H1 (cell line): ENCODE results near the gene APEH. TPM values are rescaled to one million over a fixed set of nuclear protein-coding genes. Genes with fewer than 3 reads are reported as not detected.

Source experiments
- CTCF ChIA-PET: fragments of 300-600 bp; sonication (Branson Sonifier 250); formaldehyde crosslinking; loops from one replicate; lab custom pipeline; 2021; ENCODE audit not compliant: partially characterized antibody; lab: Charles Lee
- POLR2A ChIA-PET: fragments of 300-600 bp; sonication (Branson Sonifier 250); formaldehyde crosslinking; loops from one replicate; lab custom pipeline; 2021; ENCODE audit warnings: inconsistent platforms; ENCODE audit not compliant: partially characterized antibody; lab: Charles Lee
- DNase-seq, 2 experiments: peaks; one replicate each; pipeline versions ENCODE4 v3.0.0 to v3.0.0-alpha.2; 2010 to 2022; ENCODE audit warnings: low spot score in 2 of 2, low read depth in 1 of 2, mixed read lengths in 1 of 2
- FAIRE-seq: peaks from 2 replicates; lab custom pipeline; 2011; peaks lifted over from hg19 to GRCh38; lab: Jason Lieb, UNC
- H2AFZ ChIP-seq: 2 replicates; pipeline ENCODE4 v1.8.1; 2012; ENCODE audit warnings: low read length, inconsistent platforms
- H2AK5ac ChIP-seq: 2 replicates; pipeline ENCODE4 v1.6.1; 2013; ENCODE audit warnings: low read depth, low read length
- H2BK120ac ChIP-seq: replicated peaks from 2 replicates; pipeline ENCODE3; 2013; ENCODE audit warnings: low read depth, low read length, inconsistent platforms
- H2BK12ac ChIP-seq: 2 replicates; pipeline ENCODE4 v1.6.1; 2013; ENCODE audit warnings: low read depth, low read length
- H2BK15ac ChIP-seq: 2 replicates; pipeline ENCODE4 v1.6.1; 2013; ENCODE audit warnings: low read length
- H2BK20ac ChIP-seq: 2 replicates; pipeline ENCODE4 v1.6.1; 2013; ENCODE audit warnings: low read length
- H2BK5ac ChIP-seq: 2 replicates; pipeline ENCODE4 v1.6.1; 2013; ENCODE audit warnings: low read depth, low read length
- H3K14ac ChIP-seq: 2 replicates; pipeline ENCODE4 v1.6.1; 2013; ENCODE audit warnings: inconsistent platforms; ENCODE audit not compliant: insufficient read length
- H3K18ac ChIP-seq: 2 replicates; pipeline ENCODE4 v1.6.1; 2013; ENCODE audit warnings: low read length; ENCODE audit errors: extremely low read depth
- H3K23ac ChIP-seq: 2 replicates; pipeline ENCODE4 v1.6.1; 2013; ENCODE audit warnings: inconsistent platforms; ENCODE audit not compliant: insufficient read length
- H3K23me2 ChIP-seq: 2 replicates; pipeline ENCODE4 v1.6.1; 2013; ENCODE audit warnings: low read depth, low read length
- H3K27ac ChIP-seq: 2 replicates; pipeline ENCODE4 v1.6.1; 2011; ENCODE audit warnings: low read depth, low read length, inconsistent platforms
- H3K27me3 ChIP-seq, 4 experiments: replicated peaks in 1 of 4; 1 replicate in 1 of 4; 2 replicates in 3 of 4; pipeline versions ENCODE4 v1.6.1 to v1.8.1; 2011 to 2013; ENCODE audit warnings: low read length in 3 of 4, mild to moderate bottlenecking in 3 of 4, inconsistent platforms in 2 of 4, mixed read lengths in 2 of 4, moderate library complexity in 1 of 4; ENCODE audit not compliant: control insufficient read depth in 3 of 4, insufficient read depth in 3 of 4; ENCODE audit errors: extremely low read depth in 1 of 4
- H3K36me3 ChIP-seq, 4 experiments: 2 replicates each; pipeline versions ENCODE4 v1.6.1 to v1.8.1; 2011 to 2013; ENCODE audit warnings: mild to moderate bottlenecking in 4 of 4, low read length in 3 of 4, moderate library complexity in 2 of 4, control low read depth in 1 of 4, inconsistent platforms in 1 of 4; ENCODE audit not compliant: insufficient read depth in 4 of 4, control insufficient read depth in 2 of 4
- H3K4ac ChIP-seq: replicated peaks from 2 replicates; pipeline ENCODE3; 2013; ENCODE audit warnings: low read length, low read depth, mixed read lengths, inconsistent platforms; ENCODE audit not compliant: insufficient read length
- H3K4me1 ChIP-seq, 4 experiments: replicated peaks in 1 of 4; 1 replicate in 1 of 4; 2 replicates in 3 of 4; pipeline versions ENCODE4 v1.6.1 to v1.8.1; 2011 to 2013; ENCODE audit warnings: low read length in 3 of 4, inconsistent platforms in 2 of 4, mixed read lengths in 1 of 4; ENCODE audit not compliant: insufficient read depth in 4 of 4, control insufficient read depth in 3 of 4
- H3K4me2 ChIP-seq, 2 experiments: 2 replicates each; pipeline versions ENCODE4 v1.6.1 to v1.8.1; 2011 to 2013; ENCODE audit warnings: low read depth in 2 of 2, low read length in 2 of 2, control low read depth in 1 of 2, inconsistent platforms in 1 of 2, mild to moderate bottlenecking in 1 of 2; ENCODE audit not compliant: insufficient read depth in 1 of 2
- H3K4me3 ChIP-seq, 4 experiments: fragments of 200-600, 300-600 bp in 1 of 4; sonication (generic), shearing (Covaris generic), sonication (Bioruptor Twin) in 1 of 4; 2 replicates each; pipeline versions ENCODE4 v1.5.1 to v1.8.1; 2011 to 2016; ENCODE audit warnings: low read length in 4 of 4, low read depth in 3 of 4, control low read depth in 2 of 4, inconsistent platforms in 2 of 4, mild to moderate bottlenecking in 2 of 4, mixed read lengths in 1 of 4, moderate library complexity in 1 of 4; ENCODE audit not compliant: insufficient read depth in 2 of 4; ENCODE audit errors: extremely low read depth in 1 of 4
- H3K56ac ChIP-seq: replicated peaks from 2 replicates; pipeline ENCODE3; 2013; ENCODE audit warnings: low read depth, mild to moderate bottlenecking, mixed read lengths, low read length, inconsistent platforms; ENCODE audit not compliant: insufficient read length
- H3K79me1 ChIP-seq: 2 replicates; pipeline ENCODE4 v1.6.1; 2013; ENCODE audit warnings: low read depth, low read length, control low read depth
- H3K79me2 ChIP-seq, 2 experiments: 2 replicates each; pipeline versions ENCODE4 v1.6.1 to v1.8.1; 2012 to 2013; ENCODE audit warnings: low read length in 2 of 2, mild to moderate bottlenecking in 2 of 2, inconsistent platforms in 1 of 2; ENCODE audit not compliant: insufficient read depth in 2 of 2, control insufficient read depth in 1 of 2
- H3K9ac ChIP-seq, 4 experiments: replicated peaks in 1 of 4; 1 replicate in 1 of 4; 2 replicates in 3 of 4; pipeline versions ENCODE4 v1.6.1 to v1.8.1; 2011 to 2013; ENCODE audit warnings: low read depth in 3 of 4, low read length in 3 of 4, control low read depth in 2 of 4, mild to moderate bottlenecking in 2 of 4, moderate library complexity in 2 of 4, inconsistent platforms in 1 of 4; ENCODE audit errors: extremely low read depth in 1 of 4
- H3K9me3 ChIP-seq, 2 experiments: 2 replicates each; pipeline versions ENCODE4 v1.6.1 to v1.8.1; 2012 to 2013; ENCODE audit warnings: mild to moderate bottlenecking in 2 of 2, moderate library complexity in 2 of 2, control low read depth in 1 of 2, inconsistent platforms in 1 of 2, low read depth in 1 of 2, low read length in 1 of 2, mixed read lengths in 1 of 2; ENCODE audit not compliant: insufficient read depth in 2 of 2
- H4K20me1 ChIP-seq, 2 experiments: replicated peaks in 1 of 2; 2 replicates each; pipeline versions ENCODE3 to v1.8.1; 2011 to 2013; ENCODE audit warnings: inconsistent platforms in 2 of 2, low read length in 2 of 2, mild to moderate bottlenecking in 1 of 2; ENCODE audit not compliant: insufficient read depth in 2 of 2, control insufficient read depth in 1 of 2
- H4K5ac ChIP-seq: 2 replicates; pipeline ENCODE4 v1.6.1; 2013; ENCODE audit warnings: low read length, low read depth, mixed read lengths, inconsistent platforms; ENCODE audit not compliant: insufficient read length
- H4K8ac ChIP-seq: 2 replicates; pipeline ENCODE4 v1.8.0; 2013; ENCODE audit warnings: mild to moderate bottlenecking, moderate library complexity, low read length, inconsistent platforms; ENCODE audit not compliant: insufficient read depth; ENCODE audit errors: extremely low read depth
- H4K91ac ChIP-seq: replicated peaks from 2 replicates; pipeline ENCODE3; 2013; ENCODE audit warnings: low read length, mixed read lengths, inconsistent platforms; ENCODE audit not compliant: insufficient read length
- BACH1 ChIP-seq: IDR thresholded peaks from 2 replicates; pipeline ENCODE4 v1.6.1; 2012; ENCODE audit warnings: low read length, improper control_type of control experiment
- EP300 ChIP-seq, 2 experiments: IDR thresholded peaks; 1 replicate in 1 of 2; 2 replicates in 1 of 2; pipeline ENCODE4 v1.6.1; 2011 to 2012; ENCODE audit warnings: low read depth in 2 of 2, low read length in 2 of 2, mild to moderate bottlenecking in 2 of 2, borderline replicate concordance in 1 of 2, inconsistent platforms in 1 of 2, moderate library complexity in 1 of 2
- GABPA ChIP-seq: IDR thresholded peaks from 2 replicates; pipeline ENCODE4 v1.6.1; 2011; ENCODE audit warnings: mild to moderate bottlenecking, low read length, moderate library complexity, borderline replicate concordance; ENCODE audit not compliant: insufficient read depth
- MAFK ChIP-seq: IDR thresholded peaks from 2 replicates; pipeline ENCODE4 v1.6.1; 2012; ENCODE audit warnings: low read depth, mild to moderate bottlenecking, improper control_type of control experiment, low read length
- PHF8 ChIP-seq: fragments of 200-600 bp; sonication (generic); conservative IDR thresholded peaks from 2 replicates; pipeline ENCODE4 v1.7.1; 2012; ENCODE audit warnings: low read depth, mild to moderate bottlenecking, inconsistent platforms, low read length, moderate library complexity
- POLR2AphosphoS5 ChIP-seq: IDR thresholded peaks from 2 replicates; pipeline ENCODE4 v1.6.1; 2011; ENCODE audit warnings: low read depth, low read length
- YY1 ChIP-seq: IDR thresholded peaks from 2 replicates; pipeline ENCODE4 v1.6.1; 2011; ENCODE audit warnings: low read depth, mild to moderate bottlenecking, low read length
- WGBS, 2 experiments: shearing (Covaris generic) in 1 of 2; methylation state at CpG; one replicate each; pipeline versions ENCODE4 v1.1.6 to v1.1.7; 2013 to 2015; ENCODE audit warnings: low lambda C conversion rate in 2 of 2, mixed read lengths in 2 of 2, inconsistent platforms in 1 of 2, low coverage in 1 of 2, missing lambda C conversion rate in 1 of 2; ENCODE audit not compliant: insufficient replicate concordance in 2 of 2, insufficient coverage in 1 of 2, insufficient read length in 1 of 2; ENCODE audit errors: extremely low coverage in 1 of 2, missing lambda C conversion rate in 1 of 2; 5-methylcytosine and 5-hydroxymethylcytosine counted together
- polyA plus RNA-seq, 7 experiments: library from polyadenylated mRNA; depleted of rRNA in 3 of 7; stranded (reverse) in 5 of 7; unstranded in 2 of 7; fragments of >200 nt in 5 of 7; fragments of 200-250 nt in 2 of 7; gene quantifications; 1 replicate in 5 of 7; 2 replicates in 1 of 7; 4 replicates in 1 of 7; pipeline versions ENCODE4 v1.2.1 to v1.2.3, GENCODE V29; 2011 to 2013; ENCODE audit warnings: missing spikeins in 2 of 7, mixed read lengths in 2 of 7
- total RNA-seq: library from RNA; stranded (reverse); fragmentation: NEBNext Ultra II Directional; extraction: Animal tissue kit (Norgen Biotek cat#: 25700); gene quantifications from 2 replicates; pipeline ENCODE4 v1.2.1, GENCODE V29; 2021

Gene APEH
- total and polyA plus RNA-seq, 2 of the 8 experiments (the other 6 are each of a cell fraction or from before 2014, with no cell fraction given), result 222 to 260 TPM

DNA sequence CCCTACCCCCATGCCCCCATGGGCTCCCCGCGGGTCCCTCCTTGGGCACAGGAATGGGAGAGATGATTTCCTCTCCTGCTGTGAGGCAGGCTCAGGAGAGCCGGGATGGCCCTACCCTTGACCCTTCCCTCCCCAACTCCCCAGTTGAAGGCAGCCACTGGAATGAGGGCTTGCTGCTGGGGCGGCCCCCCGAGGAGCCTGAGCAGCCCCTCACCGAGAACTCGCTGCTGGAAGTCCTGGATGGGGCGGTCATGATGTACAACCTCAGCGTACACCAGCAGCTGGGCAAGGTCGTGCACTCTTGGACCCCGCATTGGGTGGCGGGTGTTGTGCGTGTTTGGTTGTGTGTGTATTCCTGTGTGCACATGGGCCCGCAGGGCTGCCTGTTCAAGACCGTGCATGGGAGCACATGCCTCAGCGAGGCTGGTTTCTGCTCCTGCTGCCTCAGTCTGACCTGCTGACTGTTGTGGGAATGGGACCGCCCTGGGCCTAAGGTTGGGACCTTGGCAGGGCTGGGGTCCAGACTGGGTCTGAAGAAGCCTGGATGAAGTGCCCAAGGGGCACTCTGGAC, 31.3 kb downstream of the APEH start:
- ChIA-PET POLR2A (interaction anchor here (0.7 to 5.7 kb wide), 2 partner anchors 13 to 61 kb away, joined by 3 to 57 read pairs; partner anchors contain the start of gene AMIGO3), CTCF (interaction anchor here (9.7 kb wide), 1 partner anchor 13 kb away, joined by 127 read pairs; the partner anchor contains the start of gene AMIGO3)
- DNase-seq, result no peak
- no peak overlapping the region for H3K23ac ChIP-seq
- no peak overlapping the region for H2BK12ac ChIP-seq
- H2BK20ac ChIP-seq, result no peak overlapping the region
- no peak overlapping the region for H2BK5ac ChIP-seq
- no peak overlapping the region for H2BK120ac ChIP-seq
- no peak overlapping the region for H3K14ac ChIP-seq
- no peak overlapping the region for H2BK15ac ChIP-seq
- H3K27me3 ChIP-seq, result no peaks in the 10 kb centered on the region
- H3K9me3 ChIP-seq, result no peaks in the 10 kb centered on the region
- H3K79me2 ChIP-seq, result no peaks in the 10 kb centered on the region
- no peak overlapping the region for H4K91ac ChIP-seq
- no peak overlapping the region for H2AFZ ChIP-seq
- peaks cover 0 to 14% of the 10 kb centered on the region in 2 experiments for H4K20me1 ChIP-seq
- no peak overlapping the region for H3K4me2 ChIP-seq
- no peak overlapping the region for H3K27ac ChIP-seq
- no peak overlapping the region for H2AK5ac ChIP-seq
- H3K79me1 ChIP-seq, result no peaks in the 10 kb centered on the region
- H3K18ac ChIP-seq, result no peak overlapping the region
- 96% methylated on average over 11 of the region's 17 CpGs; no CpG with 5 or more reads in 1 of the 2 experiments for WGBS, 2 experiments
- H4K5ac ChIP-seq, result no peak overlapping the region
- no peak overlapping the region for H3K4ac ChIP-seq
- no peak overlapping the region for H3K4me3 ChIP-seq
- H3K23me2 ChIP-seq, result no peaks in the 10 kb centered on the region
- peaks cover 0 to 9% (median 5%) of the 10 kb centered on the region in 4 experiments; a peak in 5 of 7 replicates for H3K4me1 ChIP-seq
- H3K36me3 ChIP-seq, result peaks cover 4 to 5% (median 5%) of the 10 kb centered on the region in 4 experiments; a peak in 5 of 8 replicates
- no peak overlapping the region for H3K56ac ChIP-seq
- no peak overlapping the region for H3K9ac ChIP-seq
- no peak for FAIRE-seq
- H4K8ac ChIP-seq, result no peak overlapping the region
- TF ChIP-seq EP300 (IDR thresholded peaks at IDR 0.05; ENCODE audit: borderline replicate concordance in 1 of 2, low read depth in 2 of 2, low read length in 2 of 2), result no peak
- no peak for TF ChIP-seq GABPA
- no peak for TF ChIP-seq YY1
- TF ChIP-seq MAFK, result no peak
- TF ChIP-seq POLR2AphosphoS5, result no peak
- TF ChIP-seq PHF8, result no peak
- no peak for TF ChIP-seq BACH1
